Dedifferentiated amniotic fluid mesenchymal stem cell (primary cell): ENCODE measurements around the gene PRPS2.

ENCODE experiments used
- DNase-seq: peaks from one replicate; pipeline ENCODE4 v3.0.0-alpha.2; 2016; ENCODE audit errors: extremely low spot score

PRPS2 gene

GRCh38 chrX:12791257-12792228 is at the start of gene PRPS2:
Gene PRPS2, plus strand, starts transcription at chrX:12791412. Its CDS starts 86 bp downstream, at chrX:12791498.
- DNase-seq, result no peak

GRCh38 chrX:12741416-12741815 is 49.8 kb upstream of the PRPS2 start:
- no peak for DNase-seq

GRCh38 chrX:12747433-12747832 is 43.8 kb upstream of the PRPS2 start:
- no peak for DNase-seq

GRCh38 chrX:12751887-12752286 is 39.3 kb upstream of the PRPS2 start:
- DNase-seq, result no peak

GRCh38 chrX:12753366-12753765 is 37.8 kb upstream of the PRPS2 start:
- no peak for DNase-seq

- DNase-seq, result no peak
Observed at GRCh38 chrX:12758291-12758690, 32.9 kb upstream of the PRPS2 start.

- no peak for DNase-seq
Observed at GRCh38 chrX:12767856-12768255, 23.4 kb upstream of the PRPS2 start.

- DNase-seq, result no peak
Observed at GRCh38 chrX:12768491-12768890, 22.7 kb upstream of the PRPS2 start.

GRCh38 chrX:12770440-12770839 is 20.8 kb upstream of the PRPS2 start:
- DNase-seq, result no peak

- DNase-seq, result no peak
Observed at GRCh38 chrX:12771445-12772069, 19.7 kb upstream of the PRPS2 start.

- DNase-seq, result no peak
Observed at GRCh38 chrX:12777670-12778069, 13.5 kb upstream of the PRPS2 start.

GRCh38 chrX:12779534-12779933 is 11.7 kb upstream of the PRPS2 start:
- no peak for DNase-seq

- DNase-seq, result no peak
Observed at GRCh38 chrX:12788645-12789044, 2.6 kb upstream of the PRPS2 start.

GRCh38 chrX:12789976-12790375 is 1.2 kb upstream of the PRPS2 start:
- no peak for DNase-seq

GRCh38 chrX:12790885-12791256 is 341 bp upstream of the PRPS2 start:
- no peak for DNase-seq

- no peak for DNase-seq
Observed at GRCh38 chrX:12792711-12793110, 1.5 kb downstream of the PRPS2 start.

GRCh38 chrX:12794654-12795053 is 3.4 kb downstream of the PRPS2 start:
- no peak for DNase-seq

GRCh38 chrX:12798601-12799000 is 7.4 kb downstream of the PRPS2 start:
- DNase-seq, result no peak

GRCh38 chrX:12799118-12799517 is 7.9 kb downstream of the PRPS2 start:
- no peak for DNase-seq

- no peak for DNase-seq
Observed at GRCh38 chrX:12802741-12803140, 11.5 kb downstream of the PRPS2 start.

GRCh38 chrX:12804655-12805054 is 13.4 kb downstream of the PRPS2 start:
- DNase-seq, result no peak

- DNase-seq, result no peak
Observed at GRCh38 chrX:12805333-12805732, 14.1 kb downstream of the PRPS2 start.

- DNase-seq, result no peak
Observed at GRCh38 chrX:12811658-12812057, 20.4 kb downstream of the PRPS2 start.
